ENCODE measurements around the gene TBC1D9B.

TBC1D9B gene

DNA sequence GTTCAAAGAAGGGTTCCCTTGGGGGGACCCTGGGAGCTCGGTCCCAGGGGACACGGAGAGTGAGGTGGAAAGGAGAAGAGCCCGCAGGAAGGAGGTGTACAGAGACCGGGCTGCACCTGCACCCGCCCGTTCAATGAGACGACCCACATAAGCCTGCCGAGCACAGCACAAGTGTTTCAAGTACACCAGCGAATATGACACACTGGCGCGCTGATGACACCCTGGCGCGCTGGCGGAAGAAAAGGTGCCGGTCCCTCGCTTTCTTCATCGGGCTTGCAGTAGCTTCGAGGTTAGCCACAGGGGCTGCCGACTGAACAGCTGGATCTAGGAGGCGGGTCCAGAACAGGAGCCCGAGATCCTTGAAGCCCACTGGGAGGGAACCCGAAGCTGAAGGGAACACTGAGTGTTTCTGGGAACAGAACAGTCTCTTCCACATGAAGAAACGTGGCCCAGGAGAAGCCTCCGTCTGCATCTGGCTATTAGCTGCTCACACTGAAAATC is 1.4 kb downstream of the TBC1D9B start:
- no peak for DNase-seq
- Mint-ChIP-seq H3K27ac (no peak overlapping the region), H3K4me3 (peak overlapping the region; percentile 86), H3K27me3 (ENCODE audit: low read depth, poor library complexity) (peaks cover 17% of the 10 kb centered on the region), H3K4me1 (peaks cover 6% of the 10 kb centered on the region), H3K9me3 (no peaks in the 10 kb centered on the region), H3K36me3 (ENCODE audit: low read depth) (peaks cover 21% of the 10 kb centered on the region)
- TF ChIP-seq, protein P1, sequence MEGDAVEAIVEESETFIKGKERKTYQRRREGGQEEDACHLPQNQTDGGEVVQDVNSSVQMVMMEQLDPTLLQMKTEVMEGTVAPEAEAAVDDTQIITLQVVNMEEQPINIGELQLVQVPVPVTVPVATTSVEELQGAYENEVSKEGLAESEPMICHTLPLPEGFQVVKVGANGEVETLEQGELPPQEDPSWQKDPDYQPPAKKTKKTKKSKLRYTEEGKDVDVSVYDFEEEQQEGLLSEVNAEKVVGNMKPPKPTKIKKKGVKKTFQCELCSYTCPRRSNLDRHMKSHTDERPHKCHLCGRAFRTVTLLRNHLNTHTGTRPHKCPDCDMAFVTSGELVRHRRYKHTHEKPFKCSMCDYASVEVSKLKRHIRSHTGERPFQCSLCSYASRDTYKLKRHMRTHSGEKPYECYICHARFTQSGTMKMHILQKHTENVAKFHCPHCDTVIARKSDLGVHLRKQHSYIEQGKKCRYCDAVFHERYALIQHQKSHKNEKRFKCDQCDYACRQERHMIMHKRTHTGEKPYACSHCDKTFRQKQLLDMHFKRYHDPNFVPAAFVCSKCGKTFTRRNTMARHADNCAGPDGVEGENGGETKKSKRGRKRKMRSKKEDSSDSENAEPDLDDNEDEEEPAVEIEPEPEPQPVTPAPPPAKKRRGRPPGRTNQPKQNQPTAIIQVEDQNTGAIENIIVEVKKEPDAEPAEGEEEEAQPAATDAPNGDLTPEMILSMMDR (IDR thresholded peaks at IDR 0.05): no peak

DNA sequence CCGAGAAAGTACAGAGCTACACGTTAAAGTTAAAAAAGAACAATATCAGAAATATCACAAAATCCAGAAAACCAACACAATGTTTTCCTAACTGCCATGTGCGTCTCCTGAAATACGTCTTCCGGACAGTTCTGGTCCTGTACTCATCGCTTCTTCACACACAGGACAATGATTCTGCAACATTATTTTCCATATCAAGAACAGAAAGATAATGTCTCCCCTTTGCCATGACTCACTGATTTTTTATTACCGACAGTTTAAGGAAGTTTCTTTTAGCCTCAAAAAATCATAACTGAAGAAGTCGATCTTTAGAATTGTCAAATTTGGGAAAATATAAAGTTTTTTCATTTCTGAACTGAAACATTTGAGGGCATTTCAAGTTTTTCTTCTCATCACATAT is 2.5 kb downstream of the TBC1D9B start:
- peaks cover 17% of the 10 kb centered on the region for H3K4me1 Mint-ChIP-seq
- H3K36me3 Mint-ChIP-seq (ENCODE audit: low read depth): peaks cover 21% of the 10 kb centered on the region
- no peak for DNase-seq
- TF ChIP-seq, protein P1 (IDR thresholded peaks at IDR 0.05): no peak
- no peaks in the 10 kb centered on the region for H3K9me3 Mint-ChIP-seq
- H3K27ac Mint-ChIP-seq: no peak overlapping the region
- H3K27me3 Mint-ChIP-seq (ENCODE audit: low read depth, poor library complexity): peaks cover 17% of the 10 kb centered on the region
- no peak overlapping the region for H3K4me3 Mint-ChIP-seq

DNA sequence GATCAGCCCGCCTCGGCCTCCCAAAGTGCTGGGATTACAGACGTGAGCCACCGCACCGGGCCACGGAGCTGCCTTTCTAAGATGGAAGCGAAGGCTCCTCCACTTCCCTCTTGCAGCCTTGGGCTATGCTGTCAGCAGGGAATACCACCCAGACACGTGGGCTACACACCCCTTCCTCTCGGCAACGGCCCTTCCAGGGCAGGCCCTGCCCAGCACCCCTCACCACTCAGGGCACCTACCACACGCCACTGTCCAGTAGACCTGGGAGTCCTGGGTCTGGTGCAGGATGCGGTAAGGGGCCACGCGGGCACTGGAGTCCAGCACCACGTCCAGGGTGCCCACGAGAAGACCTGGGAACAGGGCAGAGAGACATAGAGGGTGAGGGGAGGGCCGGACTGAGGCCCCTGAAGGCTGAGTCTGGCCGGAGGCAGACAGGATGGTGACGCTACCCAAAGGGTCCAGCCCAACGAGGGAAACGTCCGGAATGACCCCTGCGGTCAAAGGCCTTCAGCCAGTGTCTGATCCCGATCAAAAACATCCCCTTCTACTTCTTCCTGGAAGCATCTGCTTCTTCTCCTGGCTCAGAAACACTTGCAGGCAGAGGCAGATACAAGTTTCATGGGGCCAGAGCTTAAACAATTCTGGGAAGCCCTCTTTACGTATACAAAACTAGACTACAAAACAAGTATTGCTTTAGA is 3.1 kb downstream of the TBC1D9B start:
- Mint-ChIP-seq H3K9me3 (no peaks in the 10 kb centered on the region), H3K4me3 (no peak overlapping the region), H3K4me1 (peaks cover 23% of the 10 kb centered on the region), H3K27me3 (ENCODE audit: low read depth, poor library complexity) (peaks cover 14% of the 10 kb centered on the region), H3K36me3 (ENCODE audit: low read depth) (peaks cover 25% of the 10 kb centered on the region), H3K27ac (no peak overlapping the region)
- DNase-seq: no peak
- TF ChIP-seq, protein P1 (IDR thresholded peaks at IDR 0.05): no peak

DNA sequence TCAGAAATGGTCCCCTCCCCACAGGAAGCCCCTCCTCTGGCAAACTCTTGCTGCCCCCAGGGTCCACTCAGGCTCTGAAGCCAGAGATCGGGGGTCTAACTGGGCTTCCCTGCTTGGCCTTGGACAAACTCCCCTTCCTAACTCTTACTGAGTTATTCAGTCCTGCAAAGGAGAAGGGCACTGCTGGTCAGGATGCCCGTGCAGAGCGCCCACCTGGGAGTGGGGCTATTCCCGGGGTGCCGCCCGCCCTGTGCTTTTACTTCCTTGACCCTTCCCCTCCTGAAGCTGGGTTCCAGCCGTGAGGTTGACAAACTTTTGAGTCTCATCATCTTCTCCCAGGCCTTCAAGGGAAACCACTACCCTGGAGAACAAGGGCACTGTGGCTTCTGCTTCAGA is 4.9 kb downstream of the TBC1D9B start:
- TF ChIP-seq, protein P1 (IDR thresholded peaks at IDR 0.05): no peak
- Mint-ChIP-seq H3K27me3 (ENCODE audit: low read depth, poor library complexity) (peaks cover 7% of the 10 kb centered on the region), H3K4me1 (peaks cover 23% of the 10 kb centered on the region), H3K27ac (no peak overlapping the region), H3K9me3 (no peaks in the 10 kb centered on the region), H3K4me3 (no peak overlapping the region), H3K36me3 (ENCODE audit: low read depth) (peaks cover 38% of the 10 kb centered on the region)
- no peak for DNase-seq

DNA sequence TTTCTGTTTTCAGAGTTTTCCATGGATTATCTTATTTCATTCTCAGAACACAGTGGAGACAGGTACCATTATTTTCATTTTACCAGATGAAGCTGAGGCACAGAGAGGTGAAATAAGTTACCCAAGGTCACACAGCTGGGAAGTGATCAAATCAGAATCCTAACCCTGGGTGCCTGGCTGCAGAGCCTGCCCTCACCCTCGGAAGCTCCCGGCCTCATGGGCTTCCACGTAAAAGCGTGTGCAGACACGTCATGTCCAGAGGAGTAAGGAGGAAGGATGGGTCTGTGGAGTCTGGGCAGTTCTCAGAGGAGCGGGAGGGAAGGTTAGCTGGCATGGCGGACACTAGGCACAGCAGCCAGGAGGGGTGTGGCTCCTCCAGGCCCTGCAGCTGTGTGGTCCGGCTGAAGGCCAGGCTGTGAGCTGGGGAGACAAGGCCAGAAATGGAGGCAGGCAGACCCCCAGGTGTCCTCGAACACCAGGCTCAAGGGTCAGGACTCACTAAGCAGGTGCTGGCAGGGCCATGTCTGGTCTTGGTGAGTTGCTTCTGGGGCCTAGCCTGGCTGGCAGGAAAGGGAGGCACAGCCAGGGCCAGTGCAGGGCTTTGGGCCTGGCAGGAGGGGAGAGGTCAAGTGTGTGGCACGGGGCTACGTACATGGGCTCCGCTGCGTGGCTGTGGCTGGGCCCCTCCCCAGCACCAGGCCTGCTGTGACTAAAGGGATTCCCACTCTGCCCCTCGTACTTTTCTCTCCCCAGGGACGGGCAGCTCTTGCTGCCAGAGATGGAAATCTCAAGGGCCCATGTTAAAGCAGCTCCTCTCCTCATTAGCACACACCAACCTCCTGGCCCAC is 5.6 kb downstream of the TBC1D9B start:
- Mint-ChIP-seq H3K36me3 (ENCODE audit: low read depth) (peaks cover 43% of the 10 kb centered on the region), H3K4me1 (peaks cover 23% of the 10 kb centered on the region), H3K27ac (no peak overlapping the region), H3K9me3 (no peaks in the 10 kb centered on the region), H3K27me3 (ENCODE audit: low read depth, poor library complexity) (peaks cover 7% of the 10 kb centered on the region), H3K4me3 (no peak overlapping the region)
- TF ChIP-seq, protein P1 (IDR thresholded peaks at IDR 0.05): no peak
- no peak for DNase-seq

Measured in nephron progenitor cell (in vitro differentiated cells).